GM19239 (cell line): ENCODE measurements around the gene GPC5.
"Not testable (repeated sequence)": the region's sequence is repeated elsewhere in the genome, so short reads cannot be mapped to it uniquely, and the experiment has no call there.

Source experiments
- DNase-seq: peaks from one replicate; pipeline ENCODE4 v3.0.0; 2011; ENCODE audit warnings: low spot score; ENCODE audit not compliant: insufficient read length
- FAIRE-seq: peaks from 2 replicates; lab custom pipeline; 2011; peaks lifted over from hg19 to GRCh38; lab: Jason Lieb, UNC

Gene GPC5

GRCh38 chr13:92461402-92461801 is 1063.0 kb downstream of the GPC5 start:
- DNase-seq (no peak), FAIRE-seq (no peak)

- DNase-seq = no peak
These were observed 1063.4 kb downstream of the GPC5 start for GRCh38 chr13:92461831-92462230.

GRCh38 chr13:92463134-92463533 is 1064.7 kb downstream of the GPC5 start:
- FAIRE-seq (no peak), DNase-seq (no peak)

More at GRCh38 chr13:92461831-92462230, 1063.4 kb downstream of the GPC5 start:
- no peak for FAIRE-seq

GRCh38 chr13:92473765-92474475 is 1075.5 kb downstream of the GPC5 start:
- no peak for FAIRE-seq
- no peak for DNase-seq

- FAIRE-seq (no peak), DNase-seq (no peak)
These were observed 1082.0 kb downstream of the GPC5 start for GRCh38 chr13:92480387-92480786.

GRCh38 chr13:92482790-92483189 is 1084.4 kb downstream of the GPC5 start:
- DNase-seq, FAIRE-seq: not testable (repeated sequence)

- no peak for FAIRE-seq
These were observed 1085.5 kb downstream of the GPC5 start for GRCh38 chr13:92483894-92484293.

GRCh38 chr13:92487238-92487637 is 1088.8 kb downstream of the GPC5 start:
- DNase-seq = no peak
- no peak for FAIRE-seq

More at GRCh38 chr13:92483894-92484293, 1085.5 kb downstream of the GPC5 start:
- DNase-seq = no peak

GRCh38 chr13:92488249-92488852 is 1089.9 kb downstream of the GPC5 start:
- FAIRE-seq = no peak
- no peak for DNase-seq

- no peak for FAIRE-seq
These were observed 1093.4 kb downstream of the GPC5 start for GRCh38 chr13:92491839-92492238.

GRCh38 chr13:92494915-92495314 is 1096.5 kb downstream of the GPC5 start:
- FAIRE-seq (no peak), DNase-seq (no peak)

More at GRCh38 chr13:92491839-92492238, 1093.4 kb downstream of the GPC5 start:
- DNase-seq = no peak

GRCh38 chr13:92500192-92500591 is 1101.8 kb downstream of the GPC5 start:
- FAIRE-seq (no peak), DNase-seq (no peak)

GRCh38 chr13:92510416-92510815 is 1112.0 kb downstream of the GPC5 start:
- FAIRE-seq (no peak), DNase-seq (no peak)

GRCh38 chr13:92512852-92513251 is 1114.4 kb downstream of the GPC5 start:
- no peak for DNase-seq
- no peak for FAIRE-seq

- FAIRE-seq (no peak), DNase-seq (no peak)
These were observed 1115.3 kb downstream of the GPC5 start for GRCh38 chr13:92513672-92514071.

GRCh38 chr13:92514420-92515125 is 1116.2 kb downstream of the GPC5 start:
- DNase-seq (no peak), FAIRE-seq (no peak)

- not testable (repeated sequence) for DNase-seq
These were observed 1118.5 kb downstream of the GPC5 start for GRCh38 chr13:92516878-92517277.

GRCh38 chr13:92518622-92519021 is 1120.2 kb downstream of the GPC5 start:
- not testable (repeated sequence) for FAIRE-seq, DNase-seq

More at GRCh38 chr13:92516878-92517277, 1118.5 kb downstream of the GPC5 start:
- FAIRE-seq = not testable (repeated sequence)

GRCh38 chr13:92530364-92530763 is 1131.9 kb downstream of the GPC5 start:
- no peak for DNase-seq
- no peak for FAIRE-seq

- DNase-seq = no peak
- no peak for FAIRE-seq
These were observed 1137.0 kb downstream of the GPC5 start for GRCh38 chr13:92535222-92536006.
